Endothelial cell of umbilical vein (primary cell): ENCODE results near the gene HES6. TPM values are rescaled to one million over a fixed set of nuclear protein-coding genes. Genes with fewer than 3 reads are reported as not detected.

Experiments used
- BruUV-seq: library from RNA; stranded (reverse); fragments of 400-500 nt; replicated peaks from 2 replicates; lab custom pipeline; 2021; lab: Mats Ljungman, UMichigan
- CTCF ChIA-PET: fragments of 300-600, 350-600 bp; sonication (Branson Sonifier 250); formaldehyde crosslinking; loops from one replicate; lab custom pipeline; 2021; ENCODE audit warnings: antibody characterized with exemption, inconsistent platforms; lab: Charles Lee
- POLR2A ChIA-PET: fragments of 300-600, 350-600 bp; sonication (Branson Sonifier 250); formaldehyde crosslinking; loops from one replicate; lab custom pipeline; 2021; ENCODE audit warnings: antibody characterized with exemption, inconsistent platforms; lab: Charles Lee
- DNase-seq: peaks from one replicate; pipeline ENCODE4 v3.0.0-alpha.2; 2011; ENCODE audit warnings: low read depth, low spot score
- FAIRE-seq: peaks from 2 replicates; lab custom pipeline; 2011; peaks lifted over from hg19 to GRCh38; lab: Jason Lieb, UNC
- H2AFZ ChIP-seq: 2 replicates; pipeline ENCODE4 v1.6.0; 2012; ENCODE audit warnings: low read depth, low read length, control low read depth, inconsistent platforms
- H3K27ac ChIP-seq: 2 replicates; pipeline ENCODE4 v1.5.1; 2011; ENCODE audit warnings: low read depth, mild to moderate bottlenecking, control low read depth, low read length, moderate library complexity; ENCODE audit not compliant: insufficient read depth
- H3K27me3 ChIP-seq, 2 experiments: 2 replicates each; pipeline versions ENCODE4 v1.6.0 to v1.6.1; 2011; ENCODE audit warnings: low read length in 2 of 2, mixed read lengths in 1 of 2; ENCODE audit not compliant: control insufficient read depth in 2 of 2, insufficient read depth in 2 of 2
- H3K36me3 ChIP-seq, 2 experiments: 2 replicates in 1 of 2; 3 replicates in 1 of 2; pipeline ENCODE4 v1.5.1; 2011; ENCODE audit warnings: low read length in 2 of 2, mild to moderate bottlenecking in 1 of 2, moderate library complexity in 1 of 2; ENCODE audit not compliant: control insufficient read depth in 2 of 2, insufficient read depth in 2 of 2; ENCODE audit errors: extremely low read depth in 1 of 2
- H3K4me1 ChIP-seq: 3 replicates; pipeline ENCODE4 v1.5.1; 2011; ENCODE audit warnings: mild to moderate bottlenecking, low read length; ENCODE audit not compliant: control insufficient read depth, insufficient read depth; ENCODE audit errors: extremely low read depth
- H3K4me2 ChIP-seq: 2 replicates; pipeline ENCODE4 v1.6.1; 2011; ENCODE audit warnings: low read length, control low read depth, mixed read lengths; ENCODE audit not compliant: insufficient read depth
- H3K4me3 ChIP-seq, 3 experiments: fragments of 200-600 bp in 1 of 3; sonication (generic), shearing (Covaris generic) in 1 of 3; replicated peaks in 1 of 3; 2 replicates each; pipeline ENCODE4 v1.5.1; 2011 to 2016; ENCODE audit warnings: control low read depth in 3 of 3, low read length in 3 of 3, mild to moderate bottlenecking in 2 of 3, inconsistent platforms in 1 of 3, low read depth in 1 of 3, moderate library complexity in 1 of 3; ENCODE audit not compliant: insufficient read depth in 1 of 3
- H3K79me2 ChIP-seq: 2 replicates; pipeline ENCODE4 v1.6.0; 2012; ENCODE audit warnings: low read length, inconsistent platforms; ENCODE audit not compliant: control insufficient read depth, insufficient read depth
- H3K9ac ChIP-seq: replicated peaks from 2 replicates; pipeline ENCODE3; 2011; ENCODE audit warnings: low read length, control low read depth; ENCODE audit not compliant: insufficient read depth; ENCODE audit errors: extremely low read depth
- H3K9me1 ChIP-seq: replicated peaks from 3 replicates; pipeline ENCODE4 v1.6.0; 2011; ENCODE audit warnings: mild to moderate bottlenecking, low read length; ENCODE audit not compliant: control insufficient read depth, insufficient read depth; ENCODE audit errors: extremely low read depth
- H3K9me3 ChIP-seq: replicated peaks from 2 replicates; pipeline ENCODE4 v1.5.1; 2012; ENCODE audit warnings: low read length, inconsistent platforms; ENCODE audit not compliant: control insufficient read depth, insufficient read depth
- H4K20me1 ChIP-seq: replicated peaks from 2 replicates; pipeline ENCODE3; 2011; ENCODE audit warnings: mild to moderate bottlenecking, low read length; ENCODE audit not compliant: control insufficient read depth, insufficient read depth; ENCODE audit errors: extremely low read depth
- CTCF ChIP-seq, 2 donors: IDR thresholded peaks; 1 replicate in 1 of 2; 2 replicates in 1 of 2; pipeline ENCODE4 v1.5.1; 2011; ENCODE audit warnings: low read length in 2 of 2, mild to moderate bottlenecking in 2 of 2, moderate library complexity in 2 of 2, control low read depth in 1 of 2, inconsistent platforms in 1 of 2, low read depth in 1 of 2; ENCODE audit not compliant: insufficient read depth in 1 of 2; ENCODE audit errors: extremely low read depth in 1 of 2
- EZH2 ChIP-seq: IDR thresholded peaks from 2 replicates; pipeline ENCODE4 v1.6.1; 2012; ENCODE audit warnings: borderline replicate concordance, low read depth, mild to moderate bottlenecking, moderate library complexity, low read length, inconsistent platforms; ENCODE audit not compliant: severe bottlenecking
- FOS ChIP-seq: IDR thresholded peaks from 2 replicates; pipeline ENCODE4 v1.6.1; 2011; ENCODE audit warnings: mild to moderate bottlenecking, low read length, moderate library complexity, borderline replicate concordance; ENCODE audit not compliant: insufficient read depth
- GATA2 ChIP-seq: IDR thresholded peaks from 2 replicates; pipeline ENCODE4 v1.7.0; 2011; ENCODE audit warnings: low read depth, mild to moderate bottlenecking, moderate library complexity, mixed read lengths, low read length; ENCODE audit not compliant: insufficient read length, insufficient read depth
- JUN ChIP-seq: IDR thresholded peaks from 2 replicates; pipeline ENCODE4 v1.6.1; 2011; ENCODE audit warnings: borderline replicate concordance, low read depth; ENCODE audit not compliant: insufficient read length, insufficient read depth
- MYC ChIP-seq: IDR thresholded peaks from one replicate; pipeline ENCODE4 v1.6.1; 2011; ENCODE audit warnings: mild to moderate bottlenecking, low read depth, low read length
- POLR2A ChIP-seq: IDR thresholded peaks from 2 replicates; pipeline ENCODE4 v1.6.1; 2012; ENCODE audit warnings: low read depth, mild to moderate bottlenecking, control low read depth, low read length
- POLR2AphosphoS5 ChIP-seq: IDR thresholded peaks from 2 replicates; pipeline ENCODE4 v1.6.1; 2012; ENCODE audit warnings: low read depth, mild to moderate bottlenecking, control low read depth, low read length, moderate library complexity; ENCODE audit not compliant: insufficient read depth
- dilution Hi-C: fragments of 300-500 bp; cut with MboI; formaldehyde crosslinking; loops from one replicate; pipeline ENCODE4 v1.15.0; 2019; ENCODE audit warnings: low sequenced_read_pairs; ENCODE audit not compliant: extremely low pct_ligation_motif_present
- intact Hi-C: fragments of 100-400 bp; cut with micrococcal nuclease; formaldehyde crosslinking; loops from one replicate; pipeline ENCODE4 v1.10.0; 2022
- polyA plus RNA-seq, 4 experiments: library from polyadenylated mRNA; depleted of rRNA in 3 of 4; stranded (reverse) in 3 of 4; unstranded in 1 of 4; fragments of >200 nt; gene quantifications; 2 replicates each; pipeline versions ENCODE4 v1.2.1 to v1.2.3, GENCODE V29; 2011 to 2012; ENCODE audit warnings: missing spikeins in 1 of 4
- total RNA-seq: library from RNA; stranded (reverse); gene quantifications from 2 replicates; pipeline ENCODE4 v1.2.3, GENCODE V29; 2021
- TF ChIP-seq, protein P1 (sequence below): IDR thresholded peaks from 2 replicates; pipeline ENCODE4 v1.6.1; 2011; ENCODE audit not compliant: insufficient read depth, insufficient read length

The HES6 gene
- total and polyA plus RNA-seq, 2 donors (not counting 3 experiments of a cell fraction or from before 2014, with no cell fraction given): 2.2 to 5.1 TPM

DNA sequence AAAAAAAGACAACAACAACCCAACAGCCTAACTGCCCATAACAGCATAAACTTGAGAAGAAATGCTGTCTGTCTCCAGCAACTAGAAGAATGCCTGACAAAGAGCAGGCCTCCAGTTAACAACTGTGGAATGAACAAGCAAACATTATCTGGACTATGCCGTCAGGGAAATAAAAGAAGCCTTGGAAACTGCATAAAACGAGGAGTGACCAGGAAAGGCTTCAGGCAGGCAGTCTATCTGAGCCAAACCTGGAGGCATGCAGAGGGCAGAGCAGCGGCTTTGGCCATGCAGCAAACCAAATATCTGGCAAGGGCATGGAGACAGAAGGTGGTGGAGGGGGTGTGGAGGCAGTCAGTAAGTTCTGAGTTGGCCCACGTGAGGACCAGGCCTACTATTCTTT, 11.1 kb downstream of the HES6 start:
- no peak overlapping the region for H2AFZ ChIP-seq
- CTCF ChIA-PET: no interaction called here
- no peak overlapping the region for H3K27ac ChIP-seq
- H3K9me3 ChIP-seq: no peaks in the 10 kb centered on the region
- peaks cover 5 to 11% of the 10 kb centered on the region in 2 experiments for H3K27me3 ChIP-seq
- H4K20me1 ChIP-seq: no peaks in the 10 kb centered on the region
- intact Hi-C loops: no loop called here
- no peaks in the 10 kb centered on the region for H3K4me1 ChIP-seq
- dilution Hi-C loops: no loop called here
- H3K79me2 ChIP-seq: no peaks in the 10 kb centered on the region
- POLR2A ChIA-PET: no interaction called here
- H3K9me1 ChIP-seq: no peaks in the 10 kb centered on the region
- no peak overlapping the region for H3K4me3 ChIP-seq
- no peak for TF ChIP-seq POLR2A
- no peak for TF ChIP-seq GATA2
- no peak for TF ChIP-seq EZH2
- TF ChIP-seq, protein P1, sequence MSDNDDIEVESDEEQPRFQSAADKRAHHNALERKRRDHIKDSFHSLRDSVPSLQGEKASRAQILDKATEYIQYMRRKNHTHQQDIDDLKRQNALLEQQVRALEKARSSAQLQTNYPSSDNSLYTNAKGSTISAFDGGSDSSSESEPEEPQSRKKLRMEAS: no peak
- no peak for TF ChIP-seq CTCF (IDR thresholded peaks at IDR 0.05; ENCODE audit: extremely low read depth in 1 of 2, insufficient read depth in 1 of 2, low read depth in 1 of 2, low read length in 2 of 2)
- TF ChIP-seq FOS: no peak
- no peak for TF ChIP-seq JUN
- no peak for TF ChIP-seq MYC
- TF ChIP-seq POLR2AphosphoS5: no peak
- no TSS peak for BruUV-seq
- no peak for DNase-seq
- H3K36me3 ChIP-seq: no peaks in the 10 kb centered on the region
- H3K9ac ChIP-seq: no peak overlapping the region
- H3K4me2 ChIP-seq: no peak overlapping the region
- FAIRE-seq: no peak
